Mesothelial cell of epicardium (in vitro differentiated cells): ENCODE data around the gene SIVA1. TPM values are rescaled to one million over a fixed set of nuclear protein-coding genes. Genes with fewer than 3 reads are reported as not detected.
A peak's percentile ranks its signal among the peaks of the same experiment; 100 is the strongest.

Source experiments
- DNase-seq, 2 experiments: peaks; one replicate each; pipeline ENCODE4 v3.0.0; 2021; ENCODE audit warnings: low spot score in 2 of 2; ENCODE audit not compliant: unreplicated experiment in 2 of 2
- H3K27ac Mint-ChIP-seq: 2 replicates; pipeline ENCODE4 v1.8.0; 2021; ENCODE audit warnings: mixed read lengths
- H3K27me3 Mint-ChIP-seq: 2 replicates; pipeline ENCODE4 v1.8.0; 2021; ENCODE audit warnings: low read depth, mixed read lengths
- H3K36me3 Mint-ChIP-seq: 2 replicates; pipeline ENCODE4 v1.8.0; 2021; ENCODE audit warnings: mixed read lengths
- H3K4me1 Mint-ChIP-seq: 2 replicates; pipeline ENCODE4 v1.8.0; 2021; ENCODE audit warnings: mixed read lengths
- H3K4me3 Mint-ChIP-seq: 2 replicates; pipeline ENCODE4 v1.8.0; 2021; ENCODE audit warnings: mild to moderate bottlenecking, moderate library complexity, mixed read lengths
- H3K9me3 Mint-ChIP-seq: 2 replicates; pipeline ENCODE4 v1.8.0; 2021; ENCODE audit warnings: mixed read lengths
- total RNA-seq: library from RNA; stranded (reverse); gene quantifications from 3 replicates; pipeline ENCODE4 v1.2.1, GENCODE V29; 2021
- TF ChIP-seq, protein P1 (sequence below): fragments of 200-600 bp; sonication (generic); IDR thresholded peaks from one replicate; pipeline ENCODE4 v1.5.0; 2021; ENCODE audit warnings: antibody characterized with exemption; ENCODE audit not compliant: unreplicated experiment

SIVA1 gene
- total RNA-seq, 1 donor from 2014 or later = 70.9 TPM

DNA sequence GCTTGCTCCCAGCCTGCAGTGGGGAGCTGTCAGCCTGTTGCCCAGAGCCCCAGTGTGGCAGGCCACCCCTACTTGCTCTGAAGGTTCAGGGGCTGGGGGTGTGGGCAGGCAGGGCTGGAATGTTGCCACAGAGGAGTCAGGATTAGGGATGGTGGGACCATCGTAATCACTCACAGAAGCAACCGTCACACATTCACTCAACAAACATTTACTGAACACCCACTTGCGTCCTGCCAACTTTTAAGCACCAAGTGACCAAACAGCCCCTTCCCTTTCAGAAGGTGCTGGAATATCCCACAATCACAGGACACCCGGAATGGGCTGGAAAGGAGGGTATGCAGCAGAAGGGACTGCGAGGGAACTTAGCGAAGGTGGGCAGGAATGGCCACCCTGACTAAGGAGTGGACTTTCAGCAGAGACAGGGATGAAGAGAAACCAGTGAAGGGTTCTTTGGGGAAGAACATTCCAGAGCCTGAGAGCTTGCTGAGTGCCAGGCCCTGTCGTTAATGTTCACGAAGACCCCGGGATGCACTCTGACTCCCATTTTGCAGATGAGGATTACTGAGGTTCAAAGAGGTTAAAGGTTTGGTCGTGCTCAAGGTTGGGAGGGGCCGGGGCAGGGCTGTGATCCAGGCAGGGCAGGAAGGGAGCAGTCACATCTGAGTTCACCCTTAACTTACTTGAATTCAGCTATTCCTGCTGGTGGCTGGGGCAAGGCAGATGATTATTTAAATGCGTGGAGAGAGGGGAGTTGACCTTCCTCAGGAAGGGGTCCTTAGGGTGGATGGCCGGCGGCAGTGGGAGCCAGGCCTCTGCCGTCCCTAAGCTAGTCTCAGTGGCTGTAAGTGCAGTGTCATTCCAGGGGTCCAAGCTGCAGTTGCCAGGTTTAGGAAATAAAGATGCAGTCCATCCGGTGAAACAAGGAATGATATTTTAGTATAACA lies 45.6 kb downstream of the SIVA1 start:
- no peaks in the 10 kb centered on the region for H3K9me3 Mint-ChIP-seq
- H3K4me3 Mint-ChIP-seq = peak overlapping the region; percentile 74
- H3K27me3 Mint-ChIP-seq = peaks cover 12% of the 10 kb centered on the region
- H3K27ac Mint-ChIP-seq = peak overlapping the region; percentile 95
- DNase-seq = no peak
- no peaks in the 10 kb centered on the region for H3K36me3 Mint-ChIP-seq
- TF ChIP-seq, protein P1, sequence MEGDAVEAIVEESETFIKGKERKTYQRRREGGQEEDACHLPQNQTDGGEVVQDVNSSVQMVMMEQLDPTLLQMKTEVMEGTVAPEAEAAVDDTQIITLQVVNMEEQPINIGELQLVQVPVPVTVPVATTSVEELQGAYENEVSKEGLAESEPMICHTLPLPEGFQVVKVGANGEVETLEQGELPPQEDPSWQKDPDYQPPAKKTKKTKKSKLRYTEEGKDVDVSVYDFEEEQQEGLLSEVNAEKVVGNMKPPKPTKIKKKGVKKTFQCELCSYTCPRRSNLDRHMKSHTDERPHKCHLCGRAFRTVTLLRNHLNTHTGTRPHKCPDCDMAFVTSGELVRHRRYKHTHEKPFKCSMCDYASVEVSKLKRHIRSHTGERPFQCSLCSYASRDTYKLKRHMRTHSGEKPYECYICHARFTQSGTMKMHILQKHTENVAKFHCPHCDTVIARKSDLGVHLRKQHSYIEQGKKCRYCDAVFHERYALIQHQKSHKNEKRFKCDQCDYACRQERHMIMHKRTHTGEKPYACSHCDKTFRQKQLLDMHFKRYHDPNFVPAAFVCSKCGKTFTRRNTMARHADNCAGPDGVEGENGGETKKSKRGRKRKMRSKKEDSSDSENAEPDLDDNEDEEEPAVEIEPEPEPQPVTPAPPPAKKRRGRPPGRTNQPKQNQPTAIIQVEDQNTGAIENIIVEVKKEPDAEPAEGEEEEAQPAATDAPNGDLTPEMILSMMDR = no peak
- peaks cover 36% of the 10 kb centered on the region for H3K4me1 Mint-ChIP-seq

DNA sequence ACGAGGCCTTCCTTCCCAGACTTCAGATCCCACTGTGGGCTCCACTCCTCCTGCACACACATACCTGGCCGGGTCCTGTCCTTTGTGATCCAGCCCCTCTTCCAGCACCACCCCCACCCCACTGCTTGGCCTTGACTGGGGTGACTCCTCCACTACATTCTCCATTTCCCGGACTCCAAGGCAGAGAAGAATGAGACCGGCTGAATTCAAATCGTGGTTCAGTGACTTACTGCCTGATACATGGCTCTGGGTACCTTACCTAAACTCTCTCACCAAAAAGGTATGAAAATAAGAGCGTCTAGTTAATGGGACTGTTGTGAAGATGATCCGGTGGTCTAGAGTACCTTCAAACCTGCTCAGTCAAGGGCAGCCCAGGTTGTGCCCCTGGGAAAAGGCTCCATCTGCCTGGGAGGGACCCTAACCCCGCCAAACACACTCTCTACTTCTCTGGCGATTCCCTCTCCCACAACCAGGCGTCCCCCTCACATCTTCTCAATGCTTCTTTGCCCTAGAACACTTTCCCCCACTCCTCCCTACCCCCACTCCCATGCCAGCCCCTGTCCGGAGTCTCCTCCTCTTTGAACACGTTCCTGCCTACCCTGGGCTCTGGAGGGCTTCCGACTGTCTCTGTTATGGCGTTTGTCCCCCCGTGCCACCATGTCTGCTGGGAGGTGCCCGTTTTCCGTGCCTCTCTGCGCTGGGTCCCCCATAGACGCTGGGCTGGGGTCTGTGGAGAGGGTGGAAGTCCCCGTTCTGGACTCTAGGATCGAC lies 46.5 kb downstream of the SIVA1 start:
- Mint-ChIP-seq H3K27ac (peak overlapping the region; percentile 95), H3K27me3 (peaks cover 12% of the 10 kb centered on the region), H3K4me3 (peak overlapping the region; percentile 74), H3K9me3 (no peaks in the 10 kb centered on the region), H3K36me3 (no peaks in the 10 kb centered on the region), H3K4me1 (peaks cover 27% of the 10 kb centered on the region)
- peak in 1 of 2 experiments; percentile 54 for DNase-seq
- TF ChIP-seq, protein P1 = no peak

DNA sequence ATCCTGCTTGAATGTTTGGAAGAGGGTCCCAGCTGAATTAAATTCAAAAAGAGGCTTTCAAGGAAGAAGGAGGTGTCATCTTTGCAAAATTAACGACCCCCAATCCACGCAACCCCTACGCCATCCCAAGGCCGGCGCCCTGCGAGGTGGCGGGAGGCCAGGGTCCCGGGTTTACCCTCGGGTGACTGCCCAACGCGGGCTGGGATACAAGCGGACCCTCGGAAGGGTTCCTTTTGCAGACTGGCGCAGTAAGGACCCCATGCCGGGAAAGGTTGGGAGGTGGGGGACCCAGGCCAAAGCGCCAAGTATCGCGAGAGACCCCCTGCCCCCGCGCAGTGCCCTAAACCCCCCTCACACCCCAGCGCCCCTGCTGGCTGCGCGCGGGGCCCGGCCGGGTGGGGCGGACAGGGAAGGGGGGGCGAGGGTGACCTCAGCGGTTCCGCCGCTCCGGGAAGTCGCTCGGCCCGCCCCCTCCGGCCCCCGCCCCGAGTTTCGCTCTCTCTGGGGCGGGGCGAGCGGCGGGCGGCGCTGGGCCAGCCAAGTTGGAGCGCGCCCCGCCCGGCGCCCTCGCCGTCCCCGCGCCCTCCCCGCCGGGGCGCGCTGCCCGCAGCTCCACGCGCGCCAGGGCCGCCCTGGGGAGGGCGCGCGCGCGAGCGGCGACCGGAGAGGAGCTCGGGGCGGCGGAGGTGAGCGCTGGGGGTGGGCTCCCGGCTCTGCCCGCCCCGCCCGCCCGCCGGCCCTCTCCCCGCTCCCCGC lies 47.2 kb downstream of the SIVA1 start:
- no peaks in the 10 kb centered on the region for H3K36me3 Mint-ChIP-seq
- H3K4me3 Mint-ChIP-seq = peak overlapping the region; percentile 74
- H3K4me1 Mint-ChIP-seq = peaks cover 25% of the 10 kb centered on the region
- H3K9me3 Mint-ChIP-seq = no peaks in the 10 kb centered on the region
- H3K27me3 Mint-ChIP-seq = peaks cover 12% of the 10 kb centered on the region
- peak; percentile 65 to 70 for DNase-seq
- H3K27ac Mint-ChIP-seq = peak overlapping the region; percentile 95
- TF ChIP-seq, protein P1 = no peak

GRCh38 chr14:104800771-104801519 lies 48.0 kb downstream of the SIVA1 start, which contains the start of gene ZBTB42:
ZBTB42 (plus strand) TSS chr14:104801101; CDS start chr14:104801198, 97 bp downstream.
- peak within 1 kb of the TSS; percentile 95 for H3K27ac Mint-ChIP-seq
- peaks cover 25% of the 10 kb centered on the region for H3K4me1 Mint-ChIP-seq
- no peaks in the 10 kb centered on the region for H3K36me3 Mint-ChIP-seq
- peak; percentile 60 to 75 for DNase-seq
- TF ChIP-seq, protein P1 = no peak
- peak within 1 kb of the TSS; percentile 76 for H3K4me3 Mint-ChIP-seq
- peaks cover 12% of the 10 kb centered on the region for H3K27me3 Mint-ChIP-seq
- H3K9me3 Mint-ChIP-seq = no peaks in the 10 kb centered on the region
